NCI-H146 (cell line): ENCODE data around the gene OR2AE1.
"Not testable (repeated sequence)": the region's sequence is repeated elsewhere in the genome, so short reads cannot be mapped to it uniquely, and the experiment has no call there.

Source experiments
- DNase-seq: peaks from one replicate; lab custom pipeline; 2025; lab: John Stamatoyannopoulos, UW

The OR2AE1 gene, protein sequence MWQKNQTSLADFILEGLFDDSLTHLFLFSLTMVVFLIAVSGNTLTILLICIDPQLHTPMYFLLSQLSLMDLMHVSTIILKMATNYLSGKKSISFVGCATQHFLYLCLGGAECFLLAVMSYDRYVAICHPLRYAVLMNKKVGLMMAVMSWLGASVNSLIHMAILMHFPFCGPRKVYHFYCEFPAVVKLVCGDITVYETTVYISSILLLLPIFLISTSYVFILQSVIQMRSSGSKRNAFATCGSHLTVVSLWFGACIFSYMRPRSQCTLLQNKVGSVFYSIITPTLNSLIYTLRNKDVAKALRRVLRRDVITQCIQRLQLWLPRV

DNA sequence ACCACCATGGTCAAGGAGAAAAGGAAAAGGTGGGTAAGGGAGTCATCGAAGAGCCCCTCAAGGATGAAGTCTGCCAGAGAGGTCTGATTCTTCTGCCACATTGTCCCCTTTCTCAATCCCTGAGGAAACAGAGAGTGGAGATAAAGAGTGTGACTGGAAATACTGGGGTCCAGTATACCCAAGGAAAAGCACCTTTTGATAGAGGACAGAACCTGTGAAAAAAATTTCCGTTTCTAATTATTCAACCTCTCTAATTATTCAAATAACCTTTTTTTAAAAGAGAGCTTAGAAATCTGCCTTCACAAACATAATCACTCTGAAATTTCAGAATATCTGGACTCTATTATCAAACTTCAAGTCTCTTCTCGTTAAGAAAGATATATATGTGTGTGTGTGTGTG is at the start of gene OR2AE1:
TSS of gene OR2AE1 (minus strand) at position 101 of the 400 bp plus-strand sequence. CDS start at position 101, 0 bp downstream.
- no peak for DNase-seq

DNA sequence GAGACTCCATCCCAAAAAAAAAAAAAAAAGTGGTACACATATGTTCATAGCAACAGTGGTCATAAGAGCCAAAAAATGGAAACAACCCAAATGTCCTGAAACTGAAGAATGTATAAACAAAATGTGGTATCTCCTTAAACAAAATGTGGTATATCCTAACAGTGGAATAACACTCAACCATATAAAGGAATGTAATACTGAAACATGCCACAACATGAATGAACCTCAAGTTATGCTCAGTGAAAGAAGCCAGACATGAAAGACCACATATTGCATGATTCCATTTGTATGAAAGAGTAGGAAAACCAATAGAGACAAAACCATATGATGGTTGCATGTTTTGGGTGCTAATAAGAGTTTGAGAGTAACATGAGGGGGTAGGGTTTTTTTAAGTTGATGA is 49.5 kb upstream of the OR2AE1 start:
- no peak for DNase-seq

DNA sequence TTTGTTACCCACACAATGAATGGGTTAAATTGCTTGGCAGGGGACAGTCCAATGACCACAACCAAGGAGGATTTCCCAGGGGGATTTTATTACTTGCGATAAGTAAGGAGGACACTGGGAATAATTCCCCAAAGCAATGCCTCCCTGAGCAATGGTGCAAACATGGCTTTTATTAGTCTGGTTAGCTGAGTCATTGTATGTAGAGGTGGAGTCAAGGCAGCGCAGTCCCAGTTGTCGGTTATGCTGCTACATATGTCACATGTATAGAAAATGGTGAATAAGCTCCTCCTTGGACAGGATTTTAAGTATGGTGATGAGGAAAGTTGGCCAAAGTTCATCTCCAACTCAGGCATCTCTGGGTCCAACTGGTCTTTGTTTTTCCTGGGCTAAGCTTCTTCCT is 46.4 kb upstream of the OR2AE1 start:
- DNase-seq = no peak

DNA sequence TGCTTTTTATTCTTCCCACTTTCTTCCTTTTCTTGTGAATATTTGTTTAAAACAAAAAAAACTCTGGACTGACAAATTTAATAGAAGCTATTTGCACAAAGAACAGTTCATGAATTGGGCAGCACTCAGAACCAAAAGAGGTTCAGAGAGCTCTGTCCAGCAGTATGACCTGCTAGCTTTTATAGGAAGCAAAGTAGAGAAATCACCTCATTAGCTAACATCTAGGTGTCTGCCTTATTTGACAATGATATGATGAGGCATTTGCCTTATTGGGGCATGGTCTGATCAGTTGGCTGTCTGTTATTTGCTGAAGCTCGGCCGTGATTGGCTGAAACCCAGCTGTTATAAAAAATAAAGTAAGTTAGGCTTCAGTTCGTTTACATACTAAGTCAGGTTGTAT is 43.3 kb upstream of the OR2AE1 start:
- DNase-seq = no peak

DNA sequence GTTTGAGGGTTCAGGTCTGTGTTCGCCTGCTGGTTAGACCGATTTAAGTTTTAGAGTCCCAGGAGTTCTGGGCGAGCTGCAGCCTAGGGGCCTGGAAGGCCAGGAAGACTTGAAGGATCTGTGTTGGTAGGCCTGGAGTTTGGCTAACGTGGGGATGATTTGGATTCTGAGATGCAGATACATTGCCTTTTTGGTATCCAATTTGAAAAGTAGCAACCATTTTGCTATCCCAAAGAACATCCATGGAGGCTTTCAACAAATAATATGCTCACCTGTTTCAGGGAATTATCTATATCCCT is 42.9 kb upstream of the OR2AE1 start:
- no peak for DNase-seq

DNA sequence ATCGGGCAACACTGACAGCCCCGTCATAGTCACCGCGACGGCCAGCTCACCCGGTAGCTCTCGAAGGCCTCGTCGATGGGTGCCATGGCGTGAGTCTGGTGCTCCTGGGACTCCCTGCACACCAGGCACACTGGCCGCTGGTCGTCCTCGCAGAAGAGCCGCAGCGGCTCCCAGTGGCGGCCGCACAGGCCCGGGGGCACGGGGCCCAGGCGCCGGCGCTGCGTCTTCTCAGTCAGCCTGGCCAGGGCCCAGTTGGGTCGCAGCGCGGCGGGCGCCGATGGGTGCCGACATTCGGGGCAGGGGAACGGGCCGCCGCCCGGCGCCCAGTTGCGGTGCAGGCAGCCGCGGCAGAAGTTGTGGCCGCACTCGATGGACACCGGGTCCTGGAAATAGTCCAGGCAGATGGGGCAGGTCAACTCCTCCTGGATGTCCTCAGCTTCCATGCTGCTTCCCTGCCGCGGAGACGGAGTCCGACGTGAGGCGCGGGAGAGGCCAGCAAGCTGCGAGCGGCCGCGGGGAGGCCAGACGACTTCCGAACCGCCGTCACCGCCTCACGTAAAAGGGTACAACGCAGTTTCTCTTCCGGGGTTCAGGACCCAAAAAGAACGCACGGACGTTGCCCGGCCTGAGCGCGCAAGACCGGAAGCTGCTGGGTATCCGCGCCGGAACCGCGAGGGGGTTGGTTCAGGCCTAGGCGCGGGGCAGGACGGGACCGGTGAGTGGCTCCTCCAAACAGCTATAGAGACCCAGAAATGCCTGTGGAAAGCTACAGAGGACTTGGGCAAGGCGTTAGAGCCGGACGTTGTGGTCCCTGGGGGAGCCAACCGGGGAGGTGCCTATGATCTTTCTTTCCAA is 42.4 kb upstream of the OR2AE1 start, which contains the start of gene TRIM4:
TSS of gene TRIM4 (minus strand) at position 572 of the 855 bp plus-strand sequence. CDS start at position 443, 129 bp downstream.
- peak; percentile 88 for DNase-seq

DNA sequence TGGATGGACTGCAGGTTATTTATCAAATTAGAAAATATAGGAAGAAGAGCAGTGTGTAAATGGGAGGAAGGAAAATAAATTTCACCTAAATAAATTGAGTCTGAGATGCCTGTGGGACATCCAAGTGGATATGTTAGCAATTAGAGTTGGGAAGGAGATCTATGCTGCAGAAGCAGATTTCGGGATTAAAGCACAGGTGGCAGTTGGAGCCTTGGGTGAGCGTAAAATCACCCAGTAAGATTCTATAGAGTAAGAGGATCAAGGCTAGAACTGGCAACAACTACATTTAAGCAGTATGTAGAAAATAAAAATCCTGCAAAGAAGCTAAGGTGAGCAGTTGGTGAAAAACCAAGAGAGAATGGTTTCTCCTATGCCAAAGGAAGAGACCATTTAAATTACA is 34.1 kb upstream of the OR2AE1 start:
- DNase-seq = no peak

DNA sequence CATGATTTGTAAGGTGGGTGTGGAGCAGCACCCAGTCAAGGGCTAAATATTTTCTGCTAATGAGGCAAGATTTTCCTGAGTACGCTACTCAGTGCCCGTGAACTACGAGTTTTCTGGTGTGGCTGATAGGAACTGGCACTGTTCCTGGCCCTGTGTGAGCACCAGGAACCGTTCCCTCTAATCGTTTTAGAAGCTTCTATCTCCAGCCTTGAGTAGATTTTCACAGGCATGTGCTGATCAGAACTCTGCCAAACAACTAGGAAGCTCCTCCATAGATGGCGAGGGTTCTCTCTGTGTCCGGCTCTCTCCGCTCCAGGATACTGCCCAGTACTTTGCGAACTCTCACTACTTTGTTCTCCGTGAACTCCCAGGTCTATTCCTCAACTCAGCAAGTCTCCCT is 24.7 kb upstream of the OR2AE1 start:
- DNase-seq = no peak

DNA sequence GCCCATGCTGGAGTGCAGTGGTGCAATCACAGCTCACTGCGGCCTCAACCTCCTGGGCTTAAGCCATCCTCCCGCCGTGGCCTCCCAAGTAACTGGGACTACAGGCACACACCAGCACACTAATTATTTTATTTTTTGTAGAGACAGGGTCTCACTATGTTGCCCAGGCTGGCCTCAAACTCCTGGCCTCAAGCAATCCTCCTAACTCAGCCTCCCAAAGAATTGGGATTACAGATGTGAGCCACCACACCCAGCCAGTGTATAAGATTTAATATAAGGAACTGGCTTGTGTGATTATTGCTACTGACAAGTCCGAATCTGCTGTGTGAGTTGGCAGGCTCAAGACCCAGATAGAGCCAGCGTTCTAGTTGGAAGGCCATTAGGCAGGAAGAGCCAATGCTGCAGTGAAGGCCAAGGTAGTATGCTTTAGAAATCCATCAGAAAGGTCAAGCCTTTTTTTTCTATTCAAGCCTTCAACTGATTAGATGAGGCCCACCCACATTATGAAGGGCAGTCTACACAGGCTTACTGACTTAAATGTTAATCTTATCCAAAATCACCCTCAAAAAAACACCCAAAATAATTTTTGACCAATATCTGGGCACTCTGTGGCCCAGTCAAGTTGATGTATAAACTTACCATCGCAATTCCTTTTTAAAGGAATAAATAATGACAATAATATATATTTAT is 23.1 kb upstream of the OR2AE1 start:
- no peak for DNase-seq

DNA sequence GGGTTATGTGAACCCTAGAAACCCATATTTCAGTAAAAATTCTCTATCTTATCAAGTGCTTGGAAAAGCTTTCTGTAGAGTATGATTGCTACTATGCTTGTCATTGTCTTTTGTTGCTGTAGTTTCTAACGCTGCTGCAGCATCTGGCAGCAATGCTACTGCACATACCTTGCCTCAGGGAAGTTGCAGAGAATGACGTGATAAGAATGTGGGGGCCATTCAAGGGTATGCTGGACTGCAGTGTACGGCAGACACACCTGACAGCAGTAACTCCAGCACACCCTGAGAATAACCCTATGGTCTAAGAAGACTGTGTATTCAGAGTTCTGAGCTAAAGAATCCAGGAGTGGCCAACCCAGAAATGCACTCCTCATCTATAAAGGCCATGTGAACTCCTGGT is 22.0 kb upstream of the OR2AE1 start:
- DNase-seq = no peak

DNA sequence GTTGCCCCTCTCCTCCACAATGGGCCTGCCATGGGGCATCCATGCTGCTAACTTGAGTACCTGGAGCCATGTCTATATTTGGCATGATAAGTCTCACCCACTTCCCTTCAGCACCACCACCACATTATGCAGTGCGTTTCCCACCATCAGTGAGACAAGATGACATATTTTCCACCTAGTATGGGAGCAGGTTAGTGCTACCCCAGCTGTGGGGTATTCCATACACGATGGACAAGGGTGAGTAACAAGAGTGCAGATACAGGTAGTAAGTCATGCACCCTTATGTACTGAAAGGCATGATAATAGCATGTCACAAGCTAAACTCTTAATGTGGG is 21.2 kb upstream of the OR2AE1 start:
- DNase-seq = no peak

DNA sequence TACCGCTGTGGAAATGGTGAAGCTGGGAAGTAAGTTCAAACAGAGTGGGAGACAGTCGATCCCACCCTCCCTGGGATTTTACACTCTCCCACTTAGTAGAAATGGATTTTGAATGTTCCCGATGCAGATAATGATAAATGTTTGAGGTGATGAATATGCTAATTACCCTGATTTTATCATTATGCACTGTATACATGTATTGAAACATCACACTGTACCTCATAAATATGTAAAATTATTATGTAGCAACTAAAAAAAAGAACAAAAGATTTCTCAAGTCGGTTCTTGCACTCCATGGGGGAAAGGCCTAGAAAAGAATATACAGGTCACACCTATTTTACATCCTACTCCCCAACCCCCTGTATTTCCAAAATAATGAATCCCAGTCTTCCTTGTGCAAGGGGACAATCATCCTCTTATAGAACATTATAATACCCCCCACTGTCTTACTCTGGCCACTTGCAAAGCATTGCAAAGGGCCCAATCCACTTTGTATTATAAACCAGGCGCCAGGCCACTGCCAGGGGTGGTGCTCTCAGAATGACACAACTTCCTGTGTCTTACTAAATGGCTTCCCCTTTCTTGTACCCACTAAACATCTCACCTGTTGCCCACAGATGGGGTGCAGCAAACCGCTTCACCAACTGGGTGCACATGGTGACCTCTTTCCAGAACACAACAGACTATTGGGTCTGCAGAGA is 20.6 kb upstream of the OR2AE1 start:
- DNase-seq = no peak

DNA sequence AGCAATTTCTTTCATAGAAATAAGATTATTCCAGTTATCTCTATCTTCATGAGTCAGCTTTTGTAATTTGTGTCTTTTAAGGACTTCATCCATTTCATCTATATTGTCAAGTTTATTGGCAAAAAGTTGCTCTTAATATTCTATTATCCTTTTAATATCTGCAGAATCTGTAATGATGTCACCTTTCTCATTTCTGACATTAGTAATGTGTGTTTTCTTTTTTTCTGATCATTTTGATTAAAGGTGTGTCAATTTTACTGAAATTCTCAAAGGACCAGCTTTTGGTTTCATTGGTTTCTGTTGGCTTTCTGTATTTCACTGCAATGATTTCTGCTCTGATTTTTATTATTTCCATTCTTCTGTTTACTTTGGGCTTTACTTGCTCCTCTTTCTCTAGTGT is 17.9 kb upstream of the OR2AE1 start:
- no peak for DNase-seq

DNA sequence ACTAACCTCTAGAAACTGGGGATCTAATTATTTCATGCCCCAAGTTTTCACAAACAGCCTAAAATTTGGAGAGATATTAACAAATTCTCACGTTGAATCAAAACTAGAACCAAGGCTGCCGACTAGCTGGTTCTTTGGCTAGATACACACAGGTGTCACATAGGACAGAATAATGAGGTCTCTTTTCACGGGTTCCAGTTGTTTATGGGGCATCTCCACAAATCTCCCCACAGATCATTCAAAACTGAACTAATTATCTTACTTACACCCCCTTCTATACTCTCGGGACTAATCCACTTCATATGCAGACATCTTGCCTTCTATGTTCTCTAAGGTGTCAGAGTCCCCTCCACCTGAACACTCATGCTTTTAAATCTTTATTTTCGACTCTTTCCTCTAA is 16.4 kb upstream of the OR2AE1 start:
- no peak for DNase-seq

DNA sequence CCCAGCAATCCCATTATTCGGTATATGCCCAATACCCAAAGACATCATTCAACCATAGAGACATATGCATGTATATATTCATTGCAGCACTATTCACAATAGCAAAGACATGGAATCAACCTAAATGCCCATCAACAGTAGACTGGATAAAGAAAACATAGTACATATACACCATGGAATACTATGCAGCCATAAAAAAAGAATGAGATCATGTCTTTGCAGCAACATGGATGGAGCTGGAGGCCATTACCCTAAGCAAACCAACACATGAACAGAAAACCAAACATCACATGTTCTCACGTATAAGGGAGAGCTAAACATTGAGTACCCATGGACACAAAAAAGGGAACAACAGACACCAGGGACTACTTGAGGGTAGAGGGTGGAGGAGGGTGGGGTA is 13.5 kb upstream of the OR2AE1 start:
- not testable (repeated sequence) for DNase-seq

DNA sequence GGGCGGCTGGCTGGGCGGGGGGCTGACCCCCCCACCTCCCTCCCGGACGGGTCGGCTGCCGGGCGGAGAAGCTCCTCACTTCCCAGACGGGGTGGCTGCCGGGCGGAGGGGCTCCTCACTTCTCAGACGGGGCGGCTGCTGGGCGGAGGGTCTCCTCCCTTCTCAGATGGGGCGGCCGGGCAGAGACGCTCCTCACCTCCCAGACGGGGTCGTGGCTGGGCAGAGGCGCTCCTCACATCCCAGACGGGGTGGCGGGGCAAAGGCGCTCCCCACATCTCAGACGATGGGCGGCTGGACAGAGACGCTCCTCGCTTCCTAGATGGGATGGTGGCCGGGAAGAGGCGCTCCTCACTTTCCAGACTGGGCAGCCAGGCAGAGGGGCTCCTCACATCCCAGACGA is 11.5 kb upstream of the OR2AE1 start:
- DNase-seq = not testable (repeated sequence)

DNA sequence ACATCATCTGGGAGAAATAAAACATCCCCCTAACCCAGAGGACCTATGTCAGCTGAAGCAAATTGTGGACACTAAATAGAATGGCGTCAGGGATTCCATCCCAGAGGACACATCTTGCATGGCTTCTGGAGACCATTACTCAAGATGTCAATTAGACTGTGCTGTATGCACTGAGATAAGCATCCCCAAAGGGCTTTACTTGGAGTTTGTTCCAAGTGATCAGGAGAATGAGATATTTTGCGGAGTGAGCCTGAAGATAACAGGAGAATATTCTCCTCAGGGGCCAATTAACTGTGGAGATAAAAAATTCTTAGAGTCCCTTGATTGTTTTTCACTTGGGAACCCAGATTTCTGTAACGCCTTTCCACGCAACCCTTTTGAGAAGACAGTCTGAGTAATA is 4.5 kb upstream of the OR2AE1 start:
- no peak for DNase-seq

DNA sequence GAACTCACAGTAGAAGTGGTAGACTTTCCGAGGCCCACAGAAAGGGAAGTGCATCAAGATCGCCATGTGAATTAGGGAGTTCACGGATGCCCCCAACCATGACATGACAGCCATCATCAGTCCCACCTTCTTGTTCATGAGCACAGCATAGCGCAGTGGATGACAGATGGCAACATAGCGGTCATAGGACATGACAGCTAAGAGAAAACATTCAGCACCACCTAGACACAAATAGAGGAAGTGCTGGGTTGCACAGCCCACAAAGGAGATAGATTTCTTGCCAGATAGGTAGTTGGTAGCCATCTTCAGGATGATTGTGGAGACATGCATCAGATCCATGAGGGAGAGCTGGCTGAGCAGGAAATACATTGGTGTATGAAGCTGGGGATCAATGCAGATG is 342 bp downstream of the OR2AE1 start:
- DNase-seq = no peak

DNA sequence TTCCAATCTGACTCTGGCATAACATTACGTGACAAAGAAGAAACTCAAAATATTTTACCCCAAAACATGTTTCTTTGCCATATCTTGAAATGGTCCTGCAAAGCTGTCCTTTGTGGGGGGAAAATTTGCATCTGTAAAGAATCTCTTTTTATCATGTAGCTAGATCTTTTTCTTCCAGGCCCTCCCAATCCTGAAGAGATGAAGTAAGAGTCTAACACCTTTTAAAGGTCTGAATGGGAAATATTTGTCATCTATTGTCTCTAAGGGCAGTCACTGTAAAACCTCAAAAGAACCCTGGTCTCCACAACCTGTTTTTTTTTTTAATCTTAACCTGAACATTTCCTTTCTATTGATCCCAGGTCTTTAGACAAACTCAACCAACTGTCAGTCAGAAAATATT is 8.6 kb downstream of the OR2AE1 start:
- no peak for DNase-seq

DNA sequence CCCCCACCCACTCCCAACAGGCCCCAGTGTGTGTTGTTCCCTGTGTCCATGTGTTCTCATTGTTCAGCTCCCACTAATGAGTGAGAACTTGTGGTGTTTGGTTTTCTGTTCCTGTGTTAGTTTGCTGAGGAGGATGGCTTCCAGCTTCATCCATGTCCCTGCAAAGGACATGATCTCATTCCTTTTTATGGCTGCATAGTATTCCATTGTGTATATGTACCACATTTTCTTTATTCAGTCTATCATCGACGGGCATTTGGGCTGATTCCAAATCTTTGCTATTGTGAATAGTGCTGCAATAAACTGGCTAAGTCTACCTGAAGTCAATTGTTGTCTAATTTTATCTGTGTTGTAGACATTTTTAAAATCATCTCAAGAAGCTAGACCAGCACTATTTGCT is 9.4 kb downstream of the OR2AE1 start:
- not testable (repeated sequence) for DNase-seq

DNA sequence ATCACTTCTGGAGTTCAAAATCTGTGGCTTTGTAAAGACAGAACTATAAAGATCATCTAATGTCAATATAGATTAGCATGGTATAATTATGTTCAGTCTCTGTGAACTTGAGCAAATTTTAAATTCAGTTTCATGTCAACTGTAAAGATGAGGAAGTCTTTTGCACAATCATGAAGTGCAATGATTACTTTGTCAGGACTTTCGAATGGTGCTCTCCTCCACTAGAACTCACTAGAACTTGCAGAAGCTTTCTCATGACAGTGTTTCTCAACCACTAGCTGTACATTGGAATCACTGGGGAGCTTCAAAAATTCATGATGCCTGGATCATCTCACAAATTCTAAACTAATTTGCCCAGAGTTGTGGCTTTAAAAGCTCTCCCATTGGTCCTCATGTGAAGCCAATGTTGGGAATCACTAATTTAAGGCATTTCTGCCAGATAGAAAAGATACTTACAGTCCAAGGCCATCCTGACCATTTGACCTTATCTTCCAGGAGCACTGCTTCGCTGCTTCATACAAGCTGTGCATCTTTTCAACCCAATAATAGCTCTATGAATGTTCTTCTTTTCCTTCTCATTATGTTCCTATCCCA is 12.9 kb downstream of the OR2AE1 start:
- DNase-seq = no peak
